Kidney glomerular epithelial cell (primary cell): Measurements from ENCODE around the gene SLC12A4.
"Not testable (repeated sequence)": the region's sequence is repeated elsewhere in the genome, so short reads cannot be mapped to it uniquely, and the experiment has no call there.

Experiments
- DNase-seq: peaks from one replicate; lab custom pipeline; 2025; lab: John Stamatoyannopoulos, UW

The SLC12A4 gene

GRCh38 chr16:67968400-67969253, at the start of gene SLC12A4:
Gene SLC12A4 (minus strand): TSS chr16:67968637. CDS start chr16:67968553, 84 bp downstream.
- peak; percentile 73 for DNase-seq

- no peak for DNase-seq
Observed at GRCh38 chr16:68015681-68016080, 47.2 kb upstream of the SLC12A4 start, which contains the start of gene DPEP2NB. Gene DPEP2NB (minus strand): TSS chr16:68015911. CDS start chr16:68015770, 141 bp downstream.

DNA sequence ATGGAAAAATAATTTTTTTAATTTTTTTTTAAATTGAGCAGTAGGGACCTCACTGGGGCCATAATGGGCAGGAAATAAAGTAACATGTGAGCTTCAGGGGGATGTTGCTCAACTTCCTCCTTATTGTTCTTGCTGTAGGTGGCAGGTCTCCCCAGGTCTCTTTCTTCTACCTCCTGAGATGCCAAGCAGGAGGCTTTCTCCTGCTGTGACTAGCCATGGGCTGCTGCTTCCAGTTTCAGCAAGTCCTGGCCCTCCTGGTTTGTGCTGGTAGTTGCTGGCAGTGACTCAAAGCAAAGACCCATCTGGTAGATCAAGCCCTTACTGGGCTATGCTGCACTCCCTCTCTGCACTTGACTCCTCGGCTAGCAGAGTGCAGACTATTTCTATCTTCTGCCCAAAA, 45.0 kb upstream of the SLC12A4 start:
- DNase-seq = no peak

- DNase-seq = not testable (repeated sequence)
Observed at GRCh38 chr16:68009872-68010271, 41.4 kb upstream of the SLC12A4 start.

- DNase-seq = no peak
Observed at GRCh38 chr16:68009157-68009735, 40.8 kb upstream of the SLC12A4 start.

GRCh38 chr16:68005786-68006286, 37.4 kb upstream of the SLC12A4 start:
- DNase-seq = no peak

DNA sequence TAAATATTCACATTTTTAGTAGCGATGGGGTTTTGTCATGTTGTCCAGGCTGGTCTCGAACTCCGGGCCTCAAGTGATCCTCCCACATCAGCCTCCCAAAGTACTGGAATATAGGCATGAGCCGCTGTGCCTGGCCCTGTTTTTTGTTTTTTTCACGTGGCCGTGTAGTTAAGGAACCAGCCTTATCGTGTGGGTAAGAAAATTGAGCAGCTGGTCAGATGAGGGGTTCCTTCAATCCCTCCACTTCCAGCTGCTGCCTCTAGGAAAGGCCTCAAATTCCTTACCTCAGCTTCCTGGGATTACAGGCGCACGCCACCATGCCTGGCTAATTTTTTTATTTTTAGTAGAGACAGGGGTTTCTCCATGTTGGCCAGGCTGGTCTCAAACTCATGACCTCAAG, 36.8 kb upstream of the SLC12A4 start:
- no peak for DNase-seq

GRCh38 chr16:68003031-68003430, 34.6 kb upstream of the SLC12A4 start:
- no peak for DNase-seq

GRCh38 chr16:68000450-68000849, 32.0 kb upstream of the SLC12A4 start:
- DNase-seq = no peak

DNA sequence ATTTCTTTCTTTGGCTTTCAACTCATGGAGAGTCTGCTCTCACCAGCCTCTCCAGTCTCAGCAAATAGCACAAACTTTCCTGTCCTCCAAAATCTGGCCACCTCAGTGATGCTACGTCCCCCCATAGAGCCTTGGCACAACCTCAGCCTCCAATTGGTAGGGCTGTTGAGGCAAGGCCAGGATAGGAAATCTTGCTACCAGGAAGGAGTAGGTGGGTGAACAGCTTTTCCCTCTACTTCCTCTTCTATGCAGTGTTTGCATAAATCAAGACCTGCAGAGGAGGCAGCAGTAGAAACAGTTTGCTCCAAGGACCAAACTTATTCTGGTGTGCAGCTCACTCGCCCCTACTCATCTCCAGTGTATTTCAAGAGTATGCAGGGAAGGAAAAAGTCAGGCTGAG, 31.5 kb upstream of the SLC12A4 start:
- DNase-seq = no peak

- DNase-seq = not testable (repeated sequence)
Observed at GRCh38 chr16:67998779-67999688, 30.6 kb upstream of the SLC12A4 start, which contains the start of gene DPEP2. Gene DPEP2 (minus strand): TSS chr16:67999484. CDS start chr16:67993212, 6,272 bp downstream.

- not testable (repeated sequence) for DNase-seq
Observed at GRCh38 chr16:67998231-67998778, 29.9 kb upstream of the SLC12A4 start.

DNA sequence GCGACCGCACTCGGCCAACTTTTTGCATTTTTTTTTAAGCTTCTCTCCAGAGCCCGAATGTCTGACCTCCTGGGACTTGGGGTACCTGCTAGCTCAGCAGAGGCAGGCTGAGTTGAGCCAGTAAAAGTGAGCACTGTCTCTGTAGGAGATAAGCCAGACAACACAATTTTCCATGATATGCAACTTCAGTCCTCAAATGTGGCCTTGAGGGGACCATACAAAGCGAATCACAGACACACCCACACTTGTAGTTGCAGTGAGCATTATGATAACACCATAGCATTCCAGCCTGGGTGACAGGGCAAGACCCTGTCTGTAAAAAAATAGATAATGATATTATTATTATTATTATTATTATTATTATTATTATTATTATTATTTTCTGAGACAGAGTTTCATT, 28.2 kb upstream of the SLC12A4 start:
- no peak for DNase-seq

- DNase-seq = no peak
Observed at GRCh38 chr16:67995423-67995822, 27.0 kb upstream of the SLC12A4 start.

DNA sequence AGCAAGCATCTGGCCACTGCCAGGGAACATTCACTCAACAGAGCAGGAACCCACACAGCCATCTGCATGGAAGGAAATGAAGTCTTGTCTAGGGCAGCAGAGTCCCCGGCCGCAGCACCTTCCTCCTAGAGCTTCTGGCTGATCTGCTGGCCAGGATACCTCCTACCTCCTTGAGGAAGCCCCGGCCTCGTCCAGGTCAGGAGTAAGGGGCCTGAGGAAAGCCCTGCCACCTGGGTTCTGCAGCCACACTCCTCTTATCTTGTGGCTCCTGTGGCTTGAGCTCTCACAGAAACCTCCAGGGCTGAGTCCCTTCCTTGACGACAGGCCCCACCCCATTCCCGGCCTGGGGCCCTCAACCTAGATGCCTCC, 25.6 kb upstream of the SLC12A4 start:
- DNase-seq = not testable (repeated sequence)

- no peak for DNase-seq
Observed at GRCh38 chr16:67993207-67994039, 25.0 kb upstream of the SLC12A4 start.

GRCh38 chr16:67992661-67993206, 24.3 kb upstream of the SLC12A4 start:
- no peak for DNase-seq

DNA sequence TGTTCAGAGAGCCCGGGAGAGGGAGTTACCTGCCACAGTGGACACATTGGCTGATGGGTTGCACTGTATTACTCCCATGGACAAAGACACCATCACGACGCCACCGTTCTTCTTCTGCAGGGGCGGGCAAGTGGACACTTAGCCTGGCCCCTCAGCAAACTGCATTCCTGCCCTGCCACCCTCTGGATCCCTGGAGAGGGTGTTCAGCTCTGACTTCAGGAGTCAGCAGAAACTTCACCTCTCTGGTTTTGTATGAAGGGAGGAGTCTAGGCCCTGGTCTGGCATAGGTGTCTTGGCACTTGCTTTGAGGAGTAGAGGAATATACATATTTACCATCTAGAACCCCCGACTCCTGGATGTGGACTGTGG, 21.6 kb upstream of the SLC12A4 start:
- DNase-seq = no peak

GRCh38 chr16:67989322-67990017, 21.0 kb upstream of the SLC12A4 start:
- DNase-seq = no peak

DNA sequence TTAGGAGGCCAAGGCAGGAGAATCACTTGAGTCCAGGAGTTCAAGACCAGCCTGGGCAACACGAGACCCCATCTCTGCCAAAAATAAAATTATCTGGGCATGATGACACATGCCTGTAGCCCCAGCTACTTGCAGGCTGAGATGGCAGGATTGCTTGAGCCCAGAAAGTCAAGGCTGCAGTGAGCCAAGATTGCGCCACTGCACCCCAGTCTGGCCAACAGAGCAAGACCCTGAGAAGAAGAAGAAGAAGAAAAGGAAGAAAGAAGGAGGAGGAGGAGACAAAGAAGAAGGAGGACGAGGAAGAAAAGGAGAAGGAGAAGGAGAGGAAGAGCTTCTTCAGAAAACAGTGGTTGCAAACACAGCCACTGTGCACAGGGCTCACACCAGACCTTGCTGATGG, 20.2 kb upstream of the SLC12A4 start:
- no peak for DNase-seq
